ENCODE data around the gene TERT.

DNA sequence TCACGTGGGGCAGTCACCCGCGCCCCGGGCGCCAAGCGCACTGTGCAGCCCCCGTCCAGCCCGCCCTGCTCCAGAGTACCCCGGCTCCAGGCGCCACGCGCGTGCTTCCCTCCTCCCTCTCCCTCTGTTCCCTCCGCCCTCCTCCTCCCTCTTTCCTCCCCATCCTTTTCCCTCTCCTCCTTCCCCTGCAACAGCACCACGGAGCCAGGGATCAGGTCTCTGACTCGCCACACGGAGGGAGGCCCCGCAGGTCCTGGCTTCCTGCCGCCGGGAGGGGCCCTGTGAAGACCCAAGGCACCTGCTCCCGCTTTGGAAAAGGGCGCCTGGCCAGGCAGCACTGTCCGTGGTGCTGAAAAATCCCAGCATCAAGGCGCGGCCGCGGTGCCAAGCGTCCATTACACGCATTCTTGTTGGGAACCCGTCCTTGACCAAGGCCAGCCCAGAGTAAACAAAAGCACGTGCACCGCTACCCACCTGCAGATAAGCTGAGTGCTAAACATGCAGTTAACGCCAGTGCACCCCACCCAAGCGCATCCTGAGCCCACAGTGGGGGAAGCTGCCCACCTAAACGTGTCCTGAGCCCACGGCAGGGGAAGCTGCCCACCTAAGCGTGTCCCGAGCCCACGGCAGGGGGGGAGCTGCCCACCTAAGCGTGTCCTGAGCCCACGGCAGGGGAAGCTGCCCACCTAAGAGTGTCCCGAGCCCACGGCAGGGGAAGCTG is 48.0 kb downstream of the TERT start:
- TF ChIP-seq CTCF (IDR thresholded peaks at IDR 0.05) (no peak), EZH2phosphoT487 (IDR thresholded peaks at IDR 0.05) (no peak), EZH2 (IDR thresholded peaks at IDR 0.05) (no peak)
